Activated naive CD8-positive, alpha-beta T cell treated with anti-CD3 and anti-CD28 coated beads, Interleukin-2, amount 50 U/mL, for 16 hours (primary cell): ENCODE measurements around the gene TSPAN14.
A peak's percentile ranks its signal among the peaks of the same experiment; 100 is the strongest.

Experiments used
- DNase-seq: peaks from one replicate; pipeline ENCODE4 v3.0.0-alpha.2; 2020; ENCODE audit warnings: low read depth, low spot score

TSPAN14 gene

GRCh38 chr10:80421707-80422536 is 32.2 kb upstream of the TSPAN14 start:
- DNase-seq = no peak

GRCh38 chr10:80425901-80426300 is 28.2 kb upstream of the TSPAN14 start:
- DNase-seq = no peak

GRCh38 chr10:80427541-80427940 is 26.6 kb upstream of the TSPAN14 start:
- no peak for DNase-seq

- no peak for DNase-seq
These were observed 24.6 kb upstream of the TSPAN14 start for GRCh38 chr10:80429521-80429973.

- DNase-seq = no peak
These were observed 21.0 kb upstream of the TSPAN14 start for GRCh38 chr10:80433134-80433533.

- no peak for DNase-seq
These were observed 17.5 kb upstream of the TSPAN14 start for GRCh38 chr10:80436446-80437098.

GRCh38 chr10:80437227-80437626 is 16.9 kb upstream of the TSPAN14 start:
- DNase-seq = no peak

- no peak for DNase-seq
These were observed 12.3 kb upstream of the TSPAN14 start for GRCh38 chr10:80441831-80442230.

- DNase-seq = no peak
These were observed 11.2 kb upstream of the TSPAN14 start for GRCh38 chr10:80442879-80443278.

- no peak for DNase-seq
These were observed 10.6 kb upstream of the TSPAN14 start for GRCh38 chr10:80443531-80443974.

- DNase-seq = no peak
These were observed 10.0 kb upstream of the TSPAN14 start for GRCh38 chr10:80444124-80444523.

- DNase-seq = peak; percentile 25
These were observed 9.3 kb upstream of the TSPAN14 start for GRCh38 chr10:80444646-80445319.

- no peak for DNase-seq
These were observed 6.5 kb upstream of the TSPAN14 start for GRCh38 chr10:80447436-80448190.

GRCh38 chr10:80448209-80448942 is 5.7 kb upstream of the TSPAN14 start:
- no peak for DNase-seq

GRCh38 chr10:80449520-80449919 is 4.6 kb upstream of the TSPAN14 start:
- DNase-seq = no peak

- no peak for DNase-seq
These were observed 3.0 kb upstream of the TSPAN14 start for GRCh38 chr10:80451132-80451531.

GRCh38 chr10:80452069-80452468 is 2.0 kb upstream of the TSPAN14 start:
- no peak for DNase-seq

- DNase-seq = no peak
These were observed 1.5 kb upstream of the TSPAN14 start for GRCh38 chr10:80452640-80453039.

GRCh38 chr10:80453056-80453841 is 861 bp upstream of the TSPAN14 start:
- no peak for DNase-seq
